HG02970 (cell line): ENCODE results near the gene PLAC1.

Experiments used
- ATAC-seq: cut with Tn5 transposase; IDR thresholded peaks from one replicate; pipeline ENCODE4 v1.9.1; 2021; ENCODE audit warnings: mild to moderate bottlenecking, moderate library complexity, moderate number of reproducible peaks; ENCODE audit not compliant: unreplicated experiment, low FRiP score

Gene PLAC1

GRCh38 chrX:134592303-134592702 lies 66.0 kb downstream of the PLAC1 start:
- no peak for ATAC-seq

DNA sequence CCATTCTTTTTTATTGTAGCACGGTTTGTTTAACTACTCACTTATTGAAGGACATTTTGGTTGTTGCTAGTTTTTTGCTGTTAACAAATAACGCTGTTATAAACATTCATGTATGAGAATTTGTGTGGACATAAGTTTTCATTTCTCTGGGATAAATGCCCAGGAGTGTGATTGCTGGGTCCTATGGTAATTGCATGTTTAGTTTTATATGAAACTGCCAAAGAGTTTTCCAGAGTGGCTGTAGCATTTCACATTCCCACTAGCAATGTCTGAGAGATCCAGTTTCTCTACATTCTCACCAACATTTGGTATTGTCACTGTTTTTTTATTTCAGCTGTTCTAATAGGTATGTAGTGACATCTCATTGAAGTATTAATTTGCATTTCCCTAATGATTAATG lies 66.8 kb downstream of the PLAC1 start:
- no peak for ATAC-seq

- no peak for ATAC-seq
Observed at GRCh38 chrX:134588806-134589205, 69.5 kb downstream of the PLAC1 start.

- no peak for ATAC-seq
Observed at GRCh38 chrX:134580907-134581306, 77.4 kb downstream of the PLAC1 start.

- ATAC-seq = no peak
Observed at GRCh38 chrX:134573683-134574035, 84.6 kb downstream of the PLAC1 start.

DNA sequence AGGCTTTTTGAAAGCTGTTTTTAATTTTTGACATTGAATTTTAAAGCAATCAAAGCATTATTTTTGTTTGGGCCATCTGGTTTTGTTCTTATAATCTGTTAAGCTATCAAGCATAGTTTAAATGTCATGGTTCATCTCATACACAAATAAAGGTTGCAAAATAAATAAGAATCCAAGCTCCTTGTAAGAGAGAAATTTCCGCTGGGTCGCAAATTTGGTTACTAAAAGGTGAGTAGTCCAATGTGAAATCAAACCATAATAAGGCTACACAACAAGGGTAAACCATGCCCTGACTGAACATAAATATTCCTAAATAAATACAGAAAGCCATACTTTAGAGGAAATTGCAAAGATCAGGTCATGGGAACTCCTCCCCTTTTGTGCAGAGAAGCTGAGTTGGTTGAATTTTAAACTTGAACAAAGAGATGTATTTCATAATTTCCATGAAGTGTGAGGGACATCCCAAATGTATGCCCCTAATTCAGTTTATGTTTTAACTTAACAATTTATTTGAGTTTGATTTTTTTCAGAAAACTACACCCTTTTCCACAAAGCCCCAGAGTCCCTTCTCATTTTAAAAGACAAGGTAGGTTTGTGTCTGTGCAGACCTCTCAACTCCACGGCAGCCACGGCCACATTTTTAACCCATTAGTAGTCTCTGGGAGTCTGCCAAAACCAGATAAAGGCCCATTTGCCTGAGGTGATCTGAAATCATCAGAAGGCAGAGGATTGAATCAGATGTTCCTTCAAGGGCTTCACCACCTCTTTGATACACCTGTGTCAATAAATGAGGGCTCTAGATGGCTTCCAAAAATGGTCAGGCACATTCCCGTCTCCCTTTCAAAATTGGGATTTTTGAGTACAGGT lies 85.2 kb downstream of the PLAC1 start:
- ATAC-seq = no peak

DNA sequence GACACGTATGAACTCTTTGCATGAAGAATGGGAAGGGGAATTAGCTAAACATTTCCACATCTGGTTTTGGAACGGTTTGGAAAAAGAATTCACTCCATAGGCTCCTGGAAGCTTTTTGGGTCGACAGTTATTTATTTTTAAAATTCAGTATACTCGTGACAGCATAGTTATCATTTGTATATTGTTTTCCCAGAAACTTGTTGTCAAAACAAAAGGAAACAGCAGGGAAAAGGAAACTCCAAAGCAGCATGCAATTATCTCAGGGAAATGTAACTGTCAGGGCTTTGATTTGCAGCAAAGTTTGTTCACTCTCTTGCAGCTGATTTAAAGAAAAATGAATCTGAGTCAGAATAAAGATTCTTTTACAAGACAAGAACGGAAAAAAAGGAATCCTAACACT lies 86.5 kb downstream of the PLAC1 start:
- ATAC-seq = no peak

GRCh38 chrX:134570899-134571298 lies 87.4 kb downstream of the PLAC1 start:
- ATAC-seq = no peak

DNA sequence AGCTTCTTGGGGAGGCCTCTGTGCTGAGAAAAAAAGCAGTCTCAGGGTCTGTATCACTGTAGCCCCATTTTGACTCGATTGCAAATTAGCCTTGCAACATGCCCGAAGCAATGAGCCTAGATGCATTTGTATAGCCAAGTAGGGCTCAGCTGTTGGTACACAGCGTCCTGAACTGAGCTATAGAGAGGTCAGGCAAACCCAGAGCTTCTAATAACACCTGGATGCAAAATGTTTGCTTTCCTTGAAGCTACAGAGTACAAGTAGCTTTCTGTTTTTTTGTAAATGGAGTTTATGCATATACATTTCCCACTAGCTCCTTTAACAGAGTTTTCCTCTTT lies 87.8 kb downstream of the PLAC1 start:
- no peak for ATAC-seq

GRCh38 chrX:134569306-134569705 lies 89.0 kb downstream of the PLAC1 start:
- no peak for ATAC-seq

GRCh38 chrX:134568285-134569016 lies 89.8 kb downstream of the PLAC1 start:
- no peak for ATAC-seq

- no peak for ATAC-seq
Observed at GRCh38 chrX:134566506-134566905, 91.8 kb downstream of the PLAC1 start.

DNA sequence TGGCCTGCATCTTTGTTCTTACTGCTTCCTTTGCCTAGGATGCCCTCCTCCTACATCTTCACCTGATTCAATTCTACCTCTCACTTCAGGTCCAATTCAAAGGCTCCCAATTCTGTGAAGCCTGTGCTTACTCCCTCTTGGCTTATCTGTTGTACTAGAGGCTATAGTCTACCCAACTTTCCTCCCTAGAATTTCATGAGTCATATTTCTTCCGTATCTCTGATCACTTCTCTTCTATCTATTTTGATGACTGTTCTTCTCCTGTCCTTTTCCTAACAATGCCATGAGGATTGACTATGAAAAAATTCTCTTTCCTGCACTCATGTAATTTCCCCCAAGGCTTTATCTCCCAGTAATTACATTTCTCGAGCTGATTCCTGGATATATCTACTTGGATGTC lies 96.3 kb downstream of the PLAC1 start:
- no peak for ATAC-seq

DNA sequence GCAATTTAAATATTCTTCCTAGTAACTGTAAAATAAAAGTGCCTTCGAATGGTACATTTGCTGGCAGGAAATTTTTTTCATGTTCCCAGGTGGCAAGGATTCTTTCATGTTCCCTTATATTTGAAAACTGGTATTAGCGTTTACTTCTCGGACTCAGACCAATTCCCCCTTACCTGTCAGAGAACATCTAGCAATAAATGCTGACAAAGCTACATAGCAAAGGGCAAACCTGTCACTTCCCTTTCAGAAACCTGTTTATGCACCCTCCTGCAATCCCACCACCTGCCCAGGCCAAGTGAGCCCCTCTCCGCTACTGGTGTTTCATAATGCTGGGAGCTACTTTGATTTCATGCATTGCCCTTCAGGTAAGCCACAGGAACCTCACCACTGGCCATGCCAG lies 100.1 kb downstream of the PLAC1 start:
- no peak for ATAC-seq

DNA sequence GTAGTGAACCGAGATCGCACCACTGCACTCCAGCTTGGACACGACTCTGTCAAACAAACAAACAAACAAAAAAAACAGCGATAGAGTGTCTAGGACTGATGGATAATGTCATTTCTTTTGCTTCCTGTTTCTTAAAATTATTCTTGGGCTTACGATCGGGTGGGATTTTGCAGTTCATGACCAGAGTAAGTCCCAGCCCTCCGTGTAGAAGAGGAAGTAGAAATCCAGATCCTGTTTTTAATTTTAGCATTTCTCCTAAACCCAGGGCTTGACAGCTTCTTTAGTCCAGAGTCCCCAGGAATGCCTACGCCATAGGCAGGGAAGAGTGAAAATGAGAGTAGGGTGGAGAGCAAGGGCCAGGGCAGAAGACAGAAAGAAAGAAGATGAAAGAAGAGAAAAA lies 104.0 kb downstream of the PLAC1 start:
- ATAC-seq = no peak

DNA sequence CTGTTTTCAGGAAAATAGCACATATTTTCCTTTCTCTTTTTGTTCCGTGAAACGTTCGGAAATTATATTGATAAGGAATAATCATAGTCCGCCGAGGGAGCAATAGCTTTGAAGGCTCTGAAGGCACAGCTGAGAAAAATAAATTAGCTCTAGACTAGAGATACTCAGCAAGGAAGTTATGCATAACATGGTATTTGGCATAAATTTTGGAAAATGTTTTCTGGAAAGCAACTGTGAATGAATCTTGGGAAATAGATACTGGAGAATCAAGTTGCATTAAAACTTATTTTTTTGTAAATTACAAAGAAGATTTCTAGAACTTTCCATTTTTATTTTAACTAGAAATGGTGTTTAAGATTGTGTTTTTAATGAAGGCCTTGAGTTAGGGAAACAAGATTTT lies 105.9 kb downstream of the PLAC1 start:
- no peak for ATAC-seq

GRCh38 chrX:134551376-134552048 lies 106.8 kb downstream of the PLAC1 start:
- no peak for ATAC-seq

DNA sequence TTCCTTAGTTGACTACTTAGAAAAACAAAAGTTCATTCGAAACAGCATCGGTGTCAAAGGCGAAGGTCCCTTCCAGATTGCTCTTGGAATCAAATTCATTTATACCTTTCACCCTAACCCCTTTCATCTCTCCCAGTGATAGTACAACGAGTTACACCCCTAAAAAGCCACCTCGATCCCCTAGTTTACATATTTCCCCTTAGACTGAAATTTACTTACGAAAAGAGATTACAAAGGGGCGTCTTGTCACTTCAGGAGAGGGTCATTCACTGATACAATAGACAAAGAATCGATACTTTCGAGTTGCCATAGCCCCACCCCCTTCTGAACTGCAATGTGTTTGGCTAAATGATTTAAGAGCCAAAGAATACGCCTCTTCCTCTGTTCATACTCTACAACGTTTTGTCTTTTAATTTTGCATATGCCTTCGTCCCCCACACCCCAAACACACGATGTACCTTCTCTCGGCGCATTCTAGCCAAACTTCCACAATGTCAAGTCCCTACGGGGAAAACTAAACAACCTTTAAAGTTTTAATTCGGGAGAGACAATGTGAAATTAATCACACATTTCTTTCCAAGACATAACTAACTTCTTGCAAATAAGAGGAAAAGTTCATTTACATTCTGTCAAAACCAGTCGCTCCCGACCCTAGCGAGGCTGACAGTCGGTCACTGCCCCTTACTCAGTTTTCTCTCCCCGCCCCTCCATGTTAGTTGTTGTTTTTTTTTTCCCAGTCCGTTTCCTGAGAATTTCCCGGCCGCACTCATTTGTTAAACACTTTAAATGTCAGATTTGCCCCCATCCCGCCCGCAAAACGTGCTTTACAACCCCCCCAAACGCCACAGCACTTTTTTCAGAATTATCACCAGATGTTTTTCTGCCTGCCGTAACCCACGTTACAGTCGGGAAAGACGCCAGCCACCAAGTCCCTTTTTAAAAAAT lies 109.7 kb downstream of the PLAC1 start:
- no peak for ATAC-seq

DNA sequence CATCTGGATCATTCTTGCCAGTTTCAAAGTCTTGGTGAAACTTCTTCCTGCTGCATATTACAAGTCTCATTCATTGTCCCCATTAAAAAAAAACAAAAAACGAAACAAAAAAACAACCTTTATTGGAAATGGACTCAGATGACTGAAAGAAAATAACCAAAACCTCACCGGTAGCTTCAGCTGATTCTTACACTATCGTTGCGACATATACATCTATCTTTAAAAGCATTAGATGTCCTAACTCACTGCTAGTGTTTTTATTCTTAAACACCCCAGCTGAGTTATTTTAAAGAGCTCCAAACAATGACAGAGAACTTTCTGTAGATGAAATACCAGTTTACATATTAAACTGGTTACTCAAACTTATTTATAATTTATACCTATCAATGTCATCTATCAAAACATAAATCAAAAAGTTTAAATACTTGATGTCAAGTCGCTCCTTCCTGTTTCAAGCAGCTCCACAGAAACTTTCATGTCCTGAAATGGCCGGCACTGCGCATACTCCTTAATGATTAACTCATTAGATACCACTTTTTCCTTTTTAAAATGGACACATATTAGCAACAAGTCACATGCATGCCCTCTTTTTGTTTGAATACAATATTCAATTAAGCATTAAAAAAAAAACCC lies 111.1 kb downstream of the PLAC1 start:
- ATAC-seq = no peak

GRCh38 chrX:134546187-134546586 lies 112.1 kb downstream of the PLAC1 start:
- ATAC-seq = no peak
